Hepatocyte (in vitro differentiated cells): ENCODE results near the gene TTC39B. TPM values are rescaled to one million over a fixed set of nuclear protein-coding genes. Genes with fewer than 3 reads are reported as not detected.

ENCODE experiments used
- DNase-seq: peaks from one replicate; pipeline ENCODE4 v3.0.0-alpha.2; 2016; ENCODE audit warnings: low spot score
- H2AFZ ChIP-seq: fragments of 200-600 bp; sonication (generic); 2 replicates; pipeline ENCODE4 v1.6.0; 2016; ENCODE audit warnings: antibody characterized with exemption, mild to moderate bottlenecking
- H3K27ac ChIP-seq: fragments of 200-600 bp; sonication (generic); 2 replicates; pipeline ENCODE4 v1.5.1; 2016; ENCODE audit warnings: mild to moderate bottlenecking
- H3K27me3 ChIP-seq: fragments of 200-600 bp; sonication (generic); 2 replicates; pipeline ENCODE4 v1.6.1; 2016
- H3K36me3 ChIP-seq: fragments of 200-600 bp; sonication (generic); replicated peaks from 2 replicates; pipeline ENCODE4 v1.5.1; 2016; ENCODE audit warnings: low read depth; ENCODE audit not compliant: insufficient read depth
- H3K4me1 ChIP-seq: fragments of 200-600 bp; sonication (generic); 2 replicates; pipeline ENCODE4 v1.5.1; 2016; ENCODE audit warnings: mild to moderate bottlenecking, moderate library complexity; ENCODE audit not compliant: insufficient read depth
- H3K4me2 ChIP-seq: fragments of 200-600 bp; sonication (generic); 2 replicates; pipeline ENCODE4 v1.6.0; 2016
- H3K4me3 ChIP-seq: fragments of 200-600 bp; sonication (generic); 2 replicates; pipeline ENCODE4 v1.5.1; 2016; ENCODE audit warnings: mild to moderate bottlenecking
- H3K79me2 ChIP-seq: fragments of 200-600 bp; sonication (generic); 2 replicates; pipeline ENCODE4 v1.6.0; 2017; ENCODE audit warnings: mild to moderate bottlenecking
- H3K9me2 ChIP-seq: fragments of 200-600 bp; sonication (generic); replicated peaks from 2 replicates; pipeline ENCODE4 v1.6.0; 2017; ENCODE audit warnings: mild to moderate bottlenecking; ENCODE audit not compliant: insufficient read depth
- H3K9me3 ChIP-seq: fragments of 200-600 bp; sonication (generic); 2 replicates; pipeline ENCODE4 v1.5.1; 2016; ENCODE audit warnings: low read depth, mild to moderate bottlenecking
- H4K20me1 ChIP-seq: fragments of 200-600 bp; sonication (generic); 2 replicates; pipeline ENCODE4 v1.6.0; 2016; ENCODE audit warnings: mild to moderate bottlenecking; ENCODE audit not compliant: insufficient read depth, poor library complexity, severe bottlenecking
- CTCF ChIP-seq: fragments of 200-600 bp; sonication (generic); IDR thresholded peaks from 2 replicates; pipeline ENCODE4 v1.5.1; 2016; ENCODE audit warnings: antibody characterized with exemption, mild to moderate bottlenecking; ENCODE audit not compliant: poor library complexity
- EZH2 ChIP-seq: fragments of 200-600 bp; sonication (generic); IDR thresholded peaks from 2 replicates; pipeline ENCODE4 v1.6.1; 2016; ENCODE audit warnings: antibody characterized with exemption, mild to moderate bottlenecking, borderline replicate concordance
- EZH2phosphoT487 ChIP-seq: fragments of 200-600 bp; sonication (generic); IDR thresholded peaks from one replicate; pipeline ENCODE4 v1.6.1; 2018; ENCODE audit warnings: antibody characterized with exemption, mild to moderate bottlenecking, low read depth, moderate library complexity; ENCODE audit not compliant: unreplicated experiment, severe bottlenecking
- WGBS: methylation state at CpG from one replicate; pipeline ENCODE4 v1.1.6; 2016; ENCODE audit warnings: low lambda C conversion rate; ENCODE audit errors: missing lambda C conversion rate; 5-methylcytosine and 5-hydroxymethylcytosine counted together
- polyA plus RNA-seq: library from polyadenylated mRNA; unstranded; fragments of >200 nt; fragmentation: Nextera tagmentation; extraction: Ambion mirVana; gene quantifications from 2 replicates; pipeline ENCODE4 v1.2.1, GENCODE V29; 2016
- total RNA-seq: library from RNA; depleted of rRNA; stranded (reverse); fragments of >200 nt; gene quantifications from 2 replicates; pipeline ENCODE4 v1.2.3, GENCODE V29; 2014

The TTC39B gene
- total and polyA plus RNA-seq, 2 experiments from 2014 or later, result 2.6 to 15.7 TPM

- TF ChIP-seq EZH2phosphoT487, result no peak
- no peak for TF ChIP-seq EZH2
- no peak for TF ChIP-seq CTCF
- no peaks in the 10 kb centered on the region for H3K79me2 ChIP-seq
- H3K4me1 ChIP-seq, result no peaks in the 10 kb centered on the region
- DNase-seq, result no peak
- H3K27ac ChIP-seq, result no peak overlapping the region
- no peaks in the 10 kb centered on the region for H3K36me3 ChIP-seq
- 82% methylated on average over 4 of the region's 4 CpGs for WGBS
- H3K4me2 ChIP-seq, result no peak overlapping the region
- H3K4me3 ChIP-seq, result no peak overlapping the region
- no peaks in the 10 kb centered on the region for H3K9me2 ChIP-seq
- no peaks in the 10 kb centered on the region for H3K27me3 ChIP-seq
- H2AFZ ChIP-seq, result no peak overlapping the region
- H4K20me1 ChIP-seq, result no peaks in the 10 kb centered on the region
- no peaks in the 10 kb centered on the region for H3K9me3 ChIP-seq
Measured at GRCh38 chr9:15155323-15155722, 151.7 kb downstream of the TTC39B start.

GRCh38 chr9:15154677-15155076 is 152.3 kb downstream of the TTC39B start:
- no peak overlapping the region for H3K4me2 ChIP-seq
- no peaks in the 10 kb centered on the region for H3K79me2 ChIP-seq
- no peaks in the 10 kb centered on the region for H3K36me3 ChIP-seq
- no peak for DNase-seq
- H3K27me3 ChIP-seq, result no peaks in the 10 kb centered on the region
- no peaks in the 10 kb centered on the region for H4K20me1 ChIP-seq
- H3K4me1 ChIP-seq, result no peaks in the 10 kb centered on the region
- no peak overlapping the region for H3K4me3 ChIP-seq
- no peaks in the 10 kb centered on the region for H3K9me2 ChIP-seq
- TF ChIP-seq CTCF (no peak), EZH2 (no peak), EZH2phosphoT487 (no peak)
- no peak overlapping the region for H3K27ac ChIP-seq
- H3K9me3 ChIP-seq, result no peaks in the 10 kb centered on the region
- H2AFZ ChIP-seq, result no peak overlapping the region
- 82% methylated on average over 4 of the region's 4 CpGs for WGBS

GRCh38 chr9:15153961-15154360 is 153.1 kb downstream of the TTC39B start:
- DNase-seq, result no peak
- H3K4me2 ChIP-seq, result no peak overlapping the region
- H2AFZ ChIP-seq, result no peak overlapping the region
- TF ChIP-seq CTCF, result no peak
- no peak for TF ChIP-seq EZH2
- no peak for TF ChIP-seq EZH2phosphoT487
- no peak overlapping the region for H3K27ac ChIP-seq
- no peaks in the 10 kb centered on the region for H3K4me1 ChIP-seq
- H3K4me3 ChIP-seq, result no peak overlapping the region
- no peaks in the 10 kb centered on the region for H3K9me3 ChIP-seq
- no peaks in the 10 kb centered on the region for H4K20me1 ChIP-seq
- no peaks in the 10 kb centered on the region for H3K36me3 ChIP-seq
- 80% methylated on average over 3 of the region's 3 CpGs for WGBS
- no peaks in the 10 kb centered on the region for H3K9me2 ChIP-seq
- no peaks in the 10 kb centered on the region for H3K27me3 ChIP-seq
- H3K79me2 ChIP-seq, result no peaks in the 10 kb centered on the region

- no peak for TF ChIP-seq CTCF
- TF ChIP-seq EZH2phosphoT487, result no peak
- no peak for TF ChIP-seq EZH2
Measured at GRCh38 chr9:15150939-15151338, 156.1 kb downstream of the TTC39B start.

More at GRCh38 chr9:15150939-15151338, 156.1 kb downstream of the TTC39B start:
- H3K79me2 ChIP-seq, result no peaks in the 10 kb centered on the region
- H3K36me3 ChIP-seq, result no peaks in the 10 kb centered on the region
- no peak overlapping the region for H3K4me3 ChIP-seq
- no peak for DNase-seq
- 88% methylated on average over 4 of the region's 4 CpGs for WGBS
- H3K4me1 ChIP-seq, result no peaks in the 10 kb centered on the region
- H4K20me1 ChIP-seq, result no peaks in the 10 kb centered on the region
- H3K4me2 ChIP-seq, result no peak overlapping the region
- H3K9me2 ChIP-seq, result no peaks in the 10 kb centered on the region
- no peaks in the 10 kb centered on the region for H3K9me3 ChIP-seq
- H2AFZ ChIP-seq, result no peak overlapping the region
- H3K27ac ChIP-seq, result no peak overlapping the region
- H3K27me3 ChIP-seq, result no peaks in the 10 kb centered on the region
